Endothelial cell of umbilical vein (primary cell): Measurements from ENCODE around the gene STON2.

Experiments used
- CTCF ChIP-seq, 2 donors: IDR thresholded peaks; 1 replicate in 1 of 2; 2 replicates in 1 of 2; pipeline ENCODE4 v1.5.1; 2011; ENCODE audit warnings: low read length in 2 of 2, mild to moderate bottlenecking in 2 of 2, moderate library complexity in 2 of 2, control low read depth in 1 of 2, inconsistent platforms in 1 of 2, low read depth in 1 of 2; ENCODE audit not compliant: insufficient read depth in 1 of 2; ENCODE audit errors: extremely low read depth in 1 of 2
- EZH2 ChIP-seq: IDR thresholded peaks from 2 replicates; pipeline ENCODE4 v1.6.1; 2012; ENCODE audit warnings: borderline replicate concordance, low read depth, mild to moderate bottlenecking, moderate library complexity, low read length, inconsistent platforms; ENCODE audit not compliant: severe bottlenecking
- FOS ChIP-seq: IDR thresholded peaks from 2 replicates; pipeline ENCODE4 v1.6.1; 2011; ENCODE audit warnings: mild to moderate bottlenecking, low read length, moderate library complexity, borderline replicate concordance; ENCODE audit not compliant: insufficient read depth
- GATA2 ChIP-seq: IDR thresholded peaks from 2 replicates; pipeline ENCODE4 v1.7.0; 2011; ENCODE audit warnings: low read depth, mild to moderate bottlenecking, moderate library complexity, mixed read lengths, low read length; ENCODE audit not compliant: insufficient read length, insufficient read depth
- JUN ChIP-seq: IDR thresholded peaks from 2 replicates; pipeline ENCODE4 v1.6.1; 2011; ENCODE audit warnings: borderline replicate concordance, low read depth; ENCODE audit not compliant: insufficient read length, insufficient read depth
- MAX ChIP-seq: IDR thresholded peaks from 2 replicates; pipeline ENCODE4 v1.6.1; 2011; ENCODE audit not compliant: insufficient read depth, insufficient read length
- MYC ChIP-seq: IDR thresholded peaks from one replicate; pipeline ENCODE4 v1.6.1; 2011; ENCODE audit warnings: mild to moderate bottlenecking, low read depth, low read length
- POLR2A ChIP-seq: IDR thresholded peaks from 2 replicates; pipeline ENCODE4 v1.6.1; 2012; ENCODE audit warnings: low read depth, mild to moderate bottlenecking, control low read depth, low read length
- POLR2AphosphoS5 ChIP-seq: IDR thresholded peaks from 2 replicates; pipeline ENCODE4 v1.6.1; 2012; ENCODE audit warnings: low read depth, mild to moderate bottlenecking, control low read depth, low read length, moderate library complexity; ENCODE audit not compliant: insufficient read depth

DNA sequence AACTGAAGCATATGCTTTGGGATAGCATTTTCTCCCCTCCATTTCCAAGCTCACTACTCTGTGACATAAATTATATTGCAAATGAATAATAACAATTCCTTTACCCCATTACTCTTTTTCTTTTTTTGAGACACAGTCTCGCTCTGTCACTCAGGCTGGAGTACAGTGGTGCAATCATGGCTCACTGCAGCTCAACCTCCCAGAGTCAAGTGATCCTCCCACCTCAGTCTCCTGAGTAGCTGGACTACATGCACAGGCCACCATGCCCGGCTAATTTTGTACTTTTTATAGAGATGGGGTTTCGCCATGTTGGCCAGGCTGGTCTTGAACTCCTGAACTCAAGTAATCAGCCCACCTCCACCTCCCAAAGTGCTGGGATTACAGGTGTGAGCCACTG lies 130.1 kb downstream of the STON2 start:
- TF ChIP-seq CTCF (IDR thresholded peaks at IDR 0.05; ENCODE audit: extremely low read depth in 1 of 2, insufficient read depth in 1 of 2, low read depth in 1 of 2, low read length in 2 of 2) (no peak), EZH2 (no peak), MAX (no peak), POLR2AphosphoS5 (no peak), POLR2A (no peak), JUN (no peak), MYC (no peak), GATA2 (no peak), FOS (no peak)
